ENCODE measurements around the gene RPL23. TPM values are rescaled to one million over a fixed set of nuclear protein-coding genes. Genes with fewer than 3 reads are reported as not detected.
A peak's percentile ranks its signal among the peaks of the same experiment; 100 is the strongest.

Gene RPL23

GRCh38 chr17:38799501-38800236 lies 53.9 kb downstream of the RPL23 start, which contains the start of gene PIP4K2B:
Gene PIP4K2B, minus strand, starts transcription at chr17:38799556. Its CDS starts 132 bp downstream, at chr17:38799424.
- Histone ChIP-seq H3K56ac (ENCODE audit: low read length) (peak within 1 kb of the TSS; percentile 100), H3K36me3 (ENCODE audit: control insufficient read depth, insufficient read depth, low read length) (no peaks in the 10 kb centered on the region), H2BK15ac (replicated peaks; ENCODE audit: low read depth) (no peak within 1 kb of the TSS), H2AK5ac (ENCODE audit: low read length) (peak within 1 kb of the TSS; percentile 79), H3K4me2 (ENCODE audit: low read length) (peak within 1 kb of the TSS; percentile 55), H3K4ac (ENCODE audit: low read depth, low read length) (peak within 1 kb of the TSS; percentile 98), H3K27me3 (ENCODE audit: insufficient read depth, low read length, poor library complexity) (no peaks in the 10 kb centered on the region), H2BK120ac (ENCODE audit: low read depth, low read length) (no peak within 1 kb of the TSS), H3K9ac (ENCODE audit: low read length) (peak within 1 kb of the TSS; percentile 89), H2BK5ac (ENCODE audit: low read length) (peak within 1 kb of the TSS; percentile 69), H3K79me2 (ENCODE audit: control insufficient read depth, insufficient read depth, low read length) (peaks cover 36% of the 10 kb centered on the region), H3K79me1 (ENCODE audit: low read length) (peaks cover 21% of the 10 kb centered on the region), H3K4me3 (ENCODE audit: low read length) (peak within 1 kb of the TSS; percentile 87), H3K18ac (ENCODE audit: low read length) (peak within 1 kb of the TSS; percentile 96), H4K8ac (ENCODE audit: low read depth, low read length) (peak within 1 kb of the TSS; percentile 94), H3K4me1 (ENCODE audit: control insufficient read depth, low read depth, low read length) (peaks cover 5% of the 10 kb centered on the region), H3K23ac (ENCODE audit: low read length) (peak within 1 kb of the TSS; percentile 95), H3K27ac (ENCODE audit: low read depth, low read length) (peak within 1 kb of the TSS; percentile 100), H4K5ac (ENCODE audit: low read length) (no peak within 1 kb of the TSS)
- peak; percentile 98 for DNase-seq
- no CpG with 5 or more reads among the region's 76 CpGs for WGBS (ENCODE audit: extremely low coverage, insufficient coverage, low lambda C conversion rate)

- peak overlapping the region; percentile 7 for H3K18ac ChIP-seq (ENCODE audit: low read length)
- H3K36me3 ChIP-seq (ENCODE audit: control insufficient read depth, insufficient read depth, low read length) = no peaks in the 10 kb centered on the region
- H3K27me3 ChIP-seq (ENCODE audit: insufficient read depth, low read length, poor library complexity) = no peaks in the 10 kb centered on the region
- H3K79me1 ChIP-seq (ENCODE audit: low read length) = peaks cover 21% of the 10 kb centered on the region
- H2BK120ac ChIP-seq (ENCODE audit: low read depth, low read length) = no peak overlapping the region
- H2BK5ac ChIP-seq (ENCODE audit: low read length) = peak overlapping the region; percentile 27
- peaks cover 5% of the 10 kb centered on the region for H3K4me1 ChIP-seq (ENCODE audit: control insufficient read depth, low read depth, low read length)
- H4K5ac ChIP-seq (ENCODE audit: low read length) = no peak overlapping the region
- peak overlapping the region; percentile 41 for H3K4me2 ChIP-seq (ENCODE audit: low read length)
- peak; percentile 57 for DNase-seq
- H3K27ac ChIP-seq (ENCODE audit: low read depth, low read length) = peak overlapping the region; percentile 93
- peak overlapping the region; percentile 89 for H3K9ac ChIP-seq (ENCODE audit: low read length)
- peak overlapping the region; percentile 95 for H3K23ac ChIP-seq (ENCODE audit: low read length)
- no peak overlapping the region for H2BK15ac ChIP-seq (replicated peaks; ENCODE audit: low read depth)
- H3K79me2 ChIP-seq (ENCODE audit: control insufficient read depth, insufficient read depth, low read length) = peaks cover 39% of the 10 kb centered on the region
- peak overlapping the region; percentile 100 for H3K56ac ChIP-seq (ENCODE audit: low read length)
- no CpG with 5 or more reads among the region's 53 CpGs for WGBS (ENCODE audit: extremely low coverage, insufficient coverage, low lambda C conversion rate)
- peak overlapping the region; percentile 87 for H3K4me3 ChIP-seq (ENCODE audit: low read length)
- H4K8ac ChIP-seq (ENCODE audit: low read depth, low read length) = no peak overlapping the region
- peak overlapping the region; percentile 79 for H2AK5ac ChIP-seq (ENCODE audit: low read length)
- H3K4ac ChIP-seq (ENCODE audit: low read depth, low read length) = peak overlapping the region; percentile 46
Measured at GRCh38 chr17:38798614-38799500, 54.7 kb downstream of the RPL23 start.

Small RNA genes lying within 50 kb of the gene (small RNA-seq; reads per million reads assigned to genes)
- gene MIR4727 (ENCODE audit: insufficient read depth) (0.54 reads per million), gene SNORA21 (ENCODE audit: insufficient read depth) (not detected), gene SNORA21B (ENCODE audit: insufficient read depth) (not detected)

Data from mesendoderm (in vitro differentiated cells).